Chondrocyte (in vitro differentiated cells): ENCODE measurements around the gene GNB1L. TPM values are rescaled to one million over a fixed set of nuclear protein-coding genes. Genes with fewer than 3 reads are reported as not detected.

ENCODE experiments used
- DNase-seq: peaks from one replicate; pipeline ENCODE4 v3.0.0; 2021; ENCODE audit warnings: mixed read lengths, low spot score
- H3K27ac Mint-ChIP-seq: one replicate; pipeline ENCODE4 v1.8.0; 2021; ENCODE audit warnings: mild to moderate bottlenecking, moderate library complexity, mixed read lengths; ENCODE audit not compliant: unreplicated experiment
- H3K27me3 Mint-ChIP-seq: 2 replicates; pipeline ENCODE4 v1.8.0; 2021; ENCODE audit warnings: low read depth, mixed read lengths
- H3K36me3 Mint-ChIP-seq: 2 replicates; pipeline ENCODE4 v1.8.0; 2021; ENCODE audit warnings: low read depth, mixed read lengths
- H3K4me1 Mint-ChIP-seq: 2 replicates; pipeline ENCODE4 v1.8.0; 2021; ENCODE audit warnings: low read depth, mild to moderate bottlenecking, mixed read lengths
- H3K4me3 Mint-ChIP-seq: one replicate; pipeline ENCODE4 v1.8.0; 2021; ENCODE audit warnings: mild to moderate bottlenecking, moderate library complexity, mixed read lengths; ENCODE audit not compliant: unreplicated experiment
- H3K9me3 Mint-ChIP-seq: 2 replicates; pipeline ENCODE4 v1.8.0; 2021; ENCODE audit warnings: low read depth, mixed read lengths
- total RNA-seq: library from RNA; stranded (reverse); gene quantifications from 3 replicates; pipeline ENCODE4 v1.2.1, GENCODE V29; 2021
- TF ChIP-seq, protein P1 (sequence below): fragments of 200-600 bp; sonication (generic); IDR thresholded peaks from 2 replicates; pipeline ENCODE4 v1.5.0; 2021; ENCODE audit warnings: antibody characterized with exemption, mild to moderate bottlenecking, moderate library complexity

The GNB1L gene
- total RNA-seq, 1 donor from 2014 or later: 5.3 TPM

DNA sequence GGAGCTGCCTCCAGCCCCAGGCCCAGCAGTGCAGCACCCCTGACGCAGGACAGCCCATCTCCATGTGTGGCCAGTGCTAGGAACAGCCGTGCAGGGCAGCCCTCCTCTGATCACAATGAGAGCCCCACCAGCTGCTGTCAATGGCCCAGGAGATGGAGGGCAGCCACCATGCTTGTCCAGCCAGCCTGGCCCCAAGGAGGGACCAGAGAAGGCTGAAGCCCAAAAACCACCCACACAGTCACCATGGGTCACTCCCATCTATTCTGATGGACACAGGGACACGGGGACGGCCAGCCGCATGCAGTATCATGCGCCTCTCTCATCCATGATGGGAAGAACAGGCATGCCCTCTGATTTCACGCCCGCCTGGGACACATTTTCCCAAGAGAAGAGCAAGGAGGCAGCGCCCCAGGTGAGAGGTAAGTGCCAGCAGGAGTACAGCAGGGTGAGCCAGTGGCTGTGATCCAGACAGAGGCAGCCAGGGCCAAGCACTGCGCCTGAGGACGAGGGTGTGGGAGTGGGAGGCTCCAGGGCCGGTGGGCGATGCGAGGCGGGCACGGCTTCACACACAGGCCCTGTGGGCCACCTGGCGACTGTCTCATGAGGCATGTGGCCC, 33.6 kb upstream of the GNB1L start:
- no peaks in the 10 kb centered on the region for H3K27me3 Mint-ChIP-seq
- H3K4me3 Mint-ChIP-seq: no peak overlapping the region
- TF ChIP-seq, protein P1, sequence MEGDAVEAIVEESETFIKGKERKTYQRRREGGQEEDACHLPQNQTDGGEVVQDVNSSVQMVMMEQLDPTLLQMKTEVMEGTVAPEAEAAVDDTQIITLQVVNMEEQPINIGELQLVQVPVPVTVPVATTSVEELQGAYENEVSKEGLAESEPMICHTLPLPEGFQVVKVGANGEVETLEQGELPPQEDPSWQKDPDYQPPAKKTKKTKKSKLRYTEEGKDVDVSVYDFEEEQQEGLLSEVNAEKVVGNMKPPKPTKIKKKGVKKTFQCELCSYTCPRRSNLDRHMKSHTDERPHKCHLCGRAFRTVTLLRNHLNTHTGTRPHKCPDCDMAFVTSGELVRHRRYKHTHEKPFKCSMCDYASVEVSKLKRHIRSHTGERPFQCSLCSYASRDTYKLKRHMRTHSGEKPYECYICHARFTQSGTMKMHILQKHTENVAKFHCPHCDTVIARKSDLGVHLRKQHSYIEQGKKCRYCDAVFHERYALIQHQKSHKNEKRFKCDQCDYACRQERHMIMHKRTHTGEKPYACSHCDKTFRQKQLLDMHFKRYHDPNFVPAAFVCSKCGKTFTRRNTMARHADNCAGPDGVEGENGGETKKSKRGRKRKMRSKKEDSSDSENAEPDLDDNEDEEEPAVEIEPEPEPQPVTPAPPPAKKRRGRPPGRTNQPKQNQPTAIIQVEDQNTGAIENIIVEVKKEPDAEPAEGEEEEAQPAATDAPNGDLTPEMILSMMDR: no peak
- peak; percentile 86 for DNase-seq
- H3K4me1 Mint-ChIP-seq: peaks cover 27% of the 10 kb centered on the region
- H3K9me3 Mint-ChIP-seq: no peaks in the 10 kb centered on the region
- no peaks in the 10 kb centered on the region for H3K36me3 Mint-ChIP-seq
- no peak overlapping the region for H3K27ac Mint-ChIP-seq

DNA sequence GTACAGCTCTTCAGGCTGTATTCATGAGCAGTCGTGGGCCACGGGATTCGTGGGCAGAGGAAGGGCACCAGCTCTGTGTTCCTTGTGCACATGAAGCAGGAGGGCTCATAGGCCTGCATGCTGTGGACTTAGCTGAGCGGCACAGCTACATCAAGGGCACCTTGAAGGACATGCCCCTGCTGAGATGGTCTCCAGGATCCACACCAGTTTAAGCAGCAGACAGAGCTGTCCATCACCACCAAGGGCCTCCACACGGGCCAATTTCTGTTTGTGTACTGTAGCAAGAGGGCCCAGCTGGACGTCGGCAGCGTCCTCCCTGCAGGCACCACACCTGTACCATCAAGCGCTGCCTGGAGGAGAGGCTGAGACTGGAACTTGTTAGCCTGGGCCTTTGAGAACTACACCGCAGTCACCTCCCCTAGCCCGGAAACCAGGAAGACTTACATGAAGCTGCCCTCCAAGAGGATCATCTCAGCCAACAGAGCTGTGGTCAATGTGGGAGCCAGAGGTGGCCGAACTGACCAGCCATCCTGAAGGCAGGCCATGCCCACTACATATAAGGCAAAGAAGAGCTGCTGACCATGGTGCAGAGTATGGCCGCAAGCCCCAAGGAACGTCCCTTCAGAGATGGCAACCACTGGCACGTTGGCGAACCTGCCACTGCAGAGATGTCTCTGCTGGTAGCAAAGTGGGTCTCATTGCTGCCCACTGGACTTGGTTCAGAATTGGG, 32.7 kb upstream of the GNB1L start:
- Mint-ChIP-seq H3K27me3 (no peaks in the 10 kb centered on the region), H3K36me3 (no peaks in the 10 kb centered on the region), H3K9me3 (no peaks in the 10 kb centered on the region), H3K4me1 (peaks cover 28% of the 10 kb centered on the region), H3K27ac (no peak overlapping the region), H3K4me3 (no peak overlapping the region)
- TF ChIP-seq, protein P1: no peak
- DNase-seq: peak; percentile 49

- peaks cover 28% of the 10 kb centered on the region for H3K4me1 Mint-ChIP-seq
- DNase-seq: peak; percentile 80
- H3K27me3 Mint-ChIP-seq: no peaks in the 10 kb centered on the region
- TF ChIP-seq, protein P1: no peak
- H3K36me3 Mint-ChIP-seq: no peaks in the 10 kb centered on the region
- no peak overlapping the region for H3K27ac Mint-ChIP-seq
- H3K4me3 Mint-ChIP-seq: no peak overlapping the region
- no peaks in the 10 kb centered on the region for H3K9me3 Mint-ChIP-seq
Observed at GRCh38 chr22:19886605-19887255, 32.1 kb upstream of the GNB1L start.

- Mint-ChIP-seq H3K27ac (no peak overlapping the region), H3K4me3 (no peak overlapping the region), H3K36me3 (no peaks in the 10 kb centered on the region), H3K27me3 (no peaks in the 10 kb centered on the region), H3K4me1 (peaks cover 28% of the 10 kb centered on the region), H3K9me3 (no peaks in the 10 kb centered on the region)
- TF ChIP-seq, protein P1: no peak
- DNase-seq: peak; percentile 72
Observed at GRCh38 chr22:19885841-19886592, 31.3 kb upstream of the GNB1L start.
